KMS-11 (cell line): ENCODE measurements around the gene AGBL4.

Experiments
- H2AFZ ChIP-seq: fragments of 200-600 bp; sonication (generic); 2 replicates; pipeline ENCODE4 v1.6.1; 2016; ENCODE audit warnings: antibody characterized with exemption, mixed run types, low read depth
- H3K27ac ChIP-seq: fragments of 200-600 bp; sonication (generic); 2 replicates; pipeline ENCODE4 v1.6.1; 2016; ENCODE audit warnings: mild to moderate bottlenecking, mixed run types
- H3K27me3 ChIP-seq: fragments of 200-600 bp; sonication (generic); 2 replicates; pipeline ENCODE4 v1.6.1; 2017; ENCODE audit warnings: mild to moderate bottlenecking, low read depth, mixed run types, moderate library complexity; ENCODE audit not compliant: insufficient read depth
- H3K36me3 ChIP-seq: fragments of 200-600 bp; sonication (generic); 2 replicates; pipeline ENCODE4 v1.6.1; 2017; ENCODE audit warnings: mild to moderate bottlenecking, mixed run types; ENCODE audit not compliant: insufficient read depth
- H3K4me1 ChIP-seq: fragments of 200-600 bp; sonication (generic); 2 replicates; pipeline ENCODE4 v1.6.1; 2016; ENCODE audit warnings: mild to moderate bottlenecking, low read depth, mixed run types; ENCODE audit not compliant: poor library complexity, severe bottlenecking
- H3K4me2 ChIP-seq: fragments of 200-600 bp; sonication (generic); 2 replicates; pipeline ENCODE4 v1.7.0; 2016; ENCODE audit warnings: mild to moderate bottlenecking, mixed run types
- H3K4me3 ChIP-seq: fragments of 200-600 bp; sonication (generic); IDR thresholded peaks from 2 replicates; pipeline ENCODE4 v1.6.1; 2017; ENCODE audit warnings: low read depth, low read length, mixed read lengths; ENCODE audit not compliant: insufficient read depth
- H3K79me2 ChIP-seq: fragments of 200-600 bp; sonication (generic); 2 replicates; pipeline ENCODE4 v1.6.1; 2016; ENCODE audit warnings: low read depth, mixed run types; ENCODE audit not compliant: insufficient read depth
- H3K9ac ChIP-seq: fragments of 200-600 bp; sonication (generic); 2 replicates; pipeline ENCODE4 v1.6.1; 2016; ENCODE audit warnings: mild to moderate bottlenecking, mixed run types
- H4K20me1 ChIP-seq: fragments of 200-600 bp; sonication (generic); 2 replicates; pipeline ENCODE4 v1.6.1; 2016; ENCODE audit warnings: mild to moderate bottlenecking, mixed run types; ENCODE audit not compliant: insufficient read depth
- CTCF ChIP-seq: fragments of 200-600 bp; sonication (generic); conservative IDR thresholded peaks from 2 replicates; pipeline ENCODE4 v1.6.1; 2017; ENCODE audit warnings: low read depth, mild to moderate bottlenecking, antibody characterized with exemption, low read length, moderate library complexity, mixed read lengths

The AGBL4 gene

DNA sequence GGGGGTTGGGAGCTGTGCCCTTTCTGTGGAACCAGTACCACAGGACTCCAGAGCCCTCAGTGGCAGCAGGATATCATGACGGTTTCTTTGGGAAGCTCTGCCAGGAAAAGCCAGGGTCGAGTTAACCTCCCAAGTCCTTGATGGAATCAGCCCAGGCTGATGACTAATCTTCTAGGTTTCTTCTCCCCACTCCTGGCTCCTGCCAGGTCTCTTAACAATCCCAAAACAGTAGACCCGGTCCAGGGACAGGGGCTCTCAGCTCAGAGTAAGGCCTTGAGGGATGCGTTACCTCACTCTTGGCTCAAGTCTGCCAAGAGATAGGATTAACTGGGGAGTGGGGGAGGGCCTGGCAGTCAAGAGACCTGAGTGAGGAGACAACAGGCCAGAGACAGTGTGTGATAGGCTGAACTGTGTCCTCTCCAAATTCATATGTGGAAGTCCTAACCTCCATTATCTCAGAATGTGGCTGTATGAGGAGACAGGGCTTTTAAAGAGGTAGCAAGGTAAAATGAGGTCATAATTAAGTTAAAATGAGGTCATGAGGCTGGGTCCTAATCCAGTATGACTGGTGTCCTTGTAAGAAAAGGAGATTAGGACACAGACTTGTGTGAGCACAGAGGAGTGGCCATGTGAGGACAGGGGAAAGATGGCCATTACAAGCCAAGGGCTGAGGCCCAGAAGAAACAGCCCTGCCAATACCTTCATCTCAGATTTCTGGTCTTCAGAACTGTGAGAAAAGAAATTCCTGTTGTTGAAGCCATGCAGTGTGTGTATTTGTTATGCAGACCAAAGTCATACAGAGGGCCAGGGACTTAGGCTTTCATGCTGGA lies 1342.1 kb downstream of the AGBL4 start:
- Histone ChIP-seq H2AFZ (no peak overlapping the region), H3K36me3 (no peaks in the 10 kb centered on the region), H3K79me2 (no peaks in the 10 kb centered on the region), H3K4me2 (no peak overlapping the region), H3K9ac (no peak overlapping the region), H3K4me3 (no peak overlapping the region), H3K27ac (no peak overlapping the region), H4K20me1 (no peaks in the 10 kb centered on the region), H3K4me1 (no peaks in the 10 kb centered on the region), H3K27me3 (no peaks in the 10 kb centered on the region)
- no peak for TF ChIP-seq CTCF

DNA sequence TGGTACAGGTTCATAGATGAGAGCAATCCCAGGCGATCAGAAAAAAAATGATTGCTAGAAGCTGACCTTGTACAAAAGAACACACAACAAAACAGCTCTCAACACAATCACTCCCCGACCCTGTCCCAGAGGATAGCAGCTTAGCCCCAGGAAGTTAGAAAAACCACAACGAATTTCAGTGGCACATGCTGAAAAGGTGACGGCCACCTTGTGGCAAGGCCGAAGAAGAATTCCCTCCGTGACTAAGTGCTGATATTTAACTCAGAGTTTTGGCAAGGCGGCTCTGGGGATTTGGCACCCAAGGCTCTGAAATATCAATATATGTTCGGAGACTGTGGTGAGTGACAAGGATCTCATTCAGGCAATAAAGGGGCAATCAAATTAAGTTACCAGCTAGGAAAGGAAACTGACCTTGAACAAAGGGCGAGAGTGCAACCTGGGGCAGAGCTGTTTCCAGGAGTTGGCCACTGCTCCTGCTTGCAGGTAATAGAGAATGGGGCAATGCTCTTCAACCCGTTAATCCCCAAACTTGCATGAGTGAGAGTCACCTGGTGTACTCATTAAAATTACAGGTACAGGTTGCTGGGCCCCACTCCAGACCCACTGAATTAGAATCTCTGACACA lies 1343.2 kb downstream of the AGBL4 start:
- Histone ChIP-seq H3K27me3 (no peaks in the 10 kb centered on the region), H2AFZ (no peak overlapping the region), H3K4me1 (no peaks in the 10 kb centered on the region), H3K27ac (no peak overlapping the region), H3K4me2 (no peak overlapping the region), H3K4me3 (no peak overlapping the region), H3K79me2 (no peaks in the 10 kb centered on the region), H3K9ac (no peak overlapping the region), H3K36me3 (no peaks in the 10 kb centered on the region), H4K20me1 (no peaks in the 10 kb centered on the region)
- no peak for TF ChIP-seq CTCF

DNA sequence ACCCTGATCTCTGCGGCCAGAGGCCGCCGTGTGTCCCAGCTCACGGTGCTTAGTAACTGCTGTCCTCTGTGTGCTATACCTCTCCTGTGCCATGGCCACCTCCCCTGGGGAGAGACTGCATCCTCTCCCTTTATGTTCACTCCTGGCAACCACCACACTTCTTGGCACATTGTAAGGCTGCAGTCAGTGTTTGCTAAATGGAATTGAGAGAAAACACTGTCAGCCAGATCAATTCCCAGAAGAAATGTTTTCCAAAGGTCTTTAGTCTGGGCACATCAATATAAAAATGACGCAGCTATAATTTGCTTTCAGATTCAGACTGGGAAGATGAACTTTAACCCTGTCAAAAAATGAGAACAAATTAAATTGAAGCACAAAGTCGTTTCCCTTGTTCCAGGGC lies 1343.9 kb downstream of the AGBL4 start:
- no peak overlapping the region for H2AFZ ChIP-seq
- no peaks in the 10 kb centered on the region for H3K4me1 ChIP-seq
- no peak overlapping the region for H3K27ac ChIP-seq
- no peaks in the 10 kb centered on the region for H3K27me3 ChIP-seq
- no peak for TF ChIP-seq CTCF
- H3K36me3 ChIP-seq, result no peaks in the 10 kb centered on the region
- no peaks in the 10 kb centered on the region for H4K20me1 ChIP-seq
- H3K79me2 ChIP-seq, result no peaks in the 10 kb centered on the region
- H3K4me2 ChIP-seq, result no peak overlapping the region
- no peak overlapping the region for H3K4me3 ChIP-seq
- no peak overlapping the region for H3K9ac ChIP-seq

GRCh38 chr1:48678710-48679505 lies 1344.8 kb downstream of the AGBL4 start:
- Histone ChIP-seq H4K20me1 (no peaks in the 10 kb centered on the region), H3K4me2 (no peak overlapping the region), H3K27ac (no peak overlapping the region), H3K4me3 (no peak overlapping the region), H3K36me3 (no peaks in the 10 kb centered on the region), H3K79me2 (no peaks in the 10 kb centered on the region), H3K9ac (no peak overlapping the region), H2AFZ (no peak overlapping the region), H3K27me3 (no peaks in the 10 kb centered on the region), H3K4me1 (no peaks in the 10 kb centered on the region)
- TF ChIP-seq CTCF, result no peak
